ENCODE results near the gene VAMP1.

DNA sequence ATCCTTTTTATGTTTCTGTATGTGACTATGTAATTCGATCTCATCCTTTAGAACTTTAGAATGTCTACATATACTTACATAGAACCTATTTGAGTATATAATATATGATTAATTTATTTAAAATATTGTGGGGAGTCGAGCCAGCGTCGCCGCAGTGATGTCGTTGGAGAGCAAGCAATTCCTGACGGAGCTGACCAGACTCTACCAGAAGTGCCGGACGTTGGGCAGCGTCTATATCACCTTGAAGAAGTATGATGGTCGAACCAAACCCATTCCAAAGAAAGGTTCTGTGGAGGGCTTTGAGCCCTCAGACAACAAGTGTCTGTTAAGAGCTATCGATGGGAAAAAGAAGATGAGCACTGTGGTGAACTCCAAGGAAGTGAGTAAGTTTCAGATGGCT, 32.1 kb downstream of the VAMP1 start:
- TF ChIP-seq CTCF (IDR thresholded peaks at IDR 0.05; ENCODE audit: low read length) (no peak), EZH2 (IDR thresholded peaks at IDR 0.05; ENCODE audit: borderline replicate concordance, low read length) (no peak)
